ENCODE measurements around the gene TCF7.

DNA sequence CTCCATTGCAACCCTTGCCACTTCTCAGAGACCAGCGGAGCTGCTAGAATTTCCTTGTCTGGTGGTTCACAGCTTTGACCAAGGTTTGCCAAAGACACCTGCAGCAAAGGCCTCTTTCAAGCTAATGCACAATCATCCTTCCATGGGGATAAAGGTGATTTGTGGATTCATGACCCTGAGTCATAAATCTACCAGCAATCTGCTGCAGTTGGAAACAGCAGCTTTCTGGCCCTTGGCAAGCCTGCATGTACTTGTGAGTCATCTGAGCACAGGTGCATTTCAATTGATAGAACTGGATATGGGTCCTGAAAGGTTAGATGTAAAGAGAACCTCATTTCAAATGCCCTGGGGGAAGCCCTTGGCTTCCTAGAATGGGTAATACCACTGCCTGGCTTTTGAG lies 21.6 kb upstream of the TCF7 start:
- TF ChIP-seq, protein P1, sequence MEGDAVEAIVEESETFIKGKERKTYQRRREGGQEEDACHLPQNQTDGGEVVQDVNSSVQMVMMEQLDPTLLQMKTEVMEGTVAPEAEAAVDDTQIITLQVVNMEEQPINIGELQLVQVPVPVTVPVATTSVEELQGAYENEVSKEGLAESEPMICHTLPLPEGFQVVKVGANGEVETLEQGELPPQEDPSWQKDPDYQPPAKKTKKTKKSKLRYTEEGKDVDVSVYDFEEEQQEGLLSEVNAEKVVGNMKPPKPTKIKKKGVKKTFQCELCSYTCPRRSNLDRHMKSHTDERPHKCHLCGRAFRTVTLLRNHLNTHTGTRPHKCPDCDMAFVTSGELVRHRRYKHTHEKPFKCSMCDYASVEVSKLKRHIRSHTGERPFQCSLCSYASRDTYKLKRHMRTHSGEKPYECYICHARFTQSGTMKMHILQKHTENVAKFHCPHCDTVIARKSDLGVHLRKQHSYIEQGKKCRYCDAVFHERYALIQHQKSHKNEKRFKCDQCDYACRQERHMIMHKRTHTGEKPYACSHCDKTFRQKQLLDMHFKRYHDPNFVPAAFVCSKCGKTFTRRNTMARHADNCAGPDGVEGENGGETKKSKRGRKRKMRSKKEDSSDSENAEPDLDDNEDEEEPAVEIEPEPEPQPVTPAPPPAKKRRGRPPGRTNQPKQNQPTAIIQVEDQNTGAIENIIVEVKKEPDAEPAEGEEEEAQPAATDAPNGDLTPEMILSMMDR (IDR thresholded peaks at IDR 0.05): no peak
- TF ChIP-seq POLR2A (IDR thresholded peaks at IDR 0.05): no peak
